Heart right ventricle (tissue), 16 donors: ENCODE results near the gene C17orf107. TPM values are rescaled to one million over a fixed set of nuclear protein-coding genes. Genes with fewer than 3 reads are reported as not detected.
"Not testable (repeated sequence)": the region's sequence is repeated elsewhere in the genome, so short reads cannot be mapped to it uniquely, and the experiment has no call there.

ENCODE experiments used
- ATAC-seq, 8 donors: fragments of 200-7000 bp; cut with Tn5 transposase; one replicate each; pipeline ENCODE4 v1.9.1; 2020; ENCODE audit warnings: mild to moderate bottlenecking in 8 of 8, moderate library complexity in 8 of 8, moderate number of reproducible peaks in 1 of 8
- DNase-seq, 2 donors: peaks; one replicate each; pipeline ENCODE4 v3.0.0-alpha.2; 2020
- H3K27ac ChIP-seq, 10 donors: fragments of 200-600 bp; sonication (generic) in 2 of 10; one replicate each; pipeline versions ENCODE4 v1.5.0 to v1.8.0; 2020 to 2022; ENCODE audit warnings: mild to moderate bottlenecking in 3 of 10
- H3K27me3 ChIP-seq, 7 donors: fragments of 200-600 bp; one replicate each; pipeline ENCODE4 v1.8.0; 2021 to 2022; ENCODE audit warnings: mild to moderate bottlenecking in 2 of 7
- H3K36me3 ChIP-seq, 9 donors: fragments of 200-600 bp; sonication (generic) in 1 of 9; one replicate each; pipeline versions ENCODE4 v1.5.0 to v1.8.0; 2020 to 2022; ENCODE audit warnings: mild to moderate bottlenecking in 2 of 9
- H3K4me1 ChIP-seq, 9 donors: fragments of 200-600 bp; sonication (generic) in 1 of 9; one replicate each; pipeline versions ENCODE4 v1.5.0 to v1.8.0; 2020 to 2022; ENCODE audit warnings: mild to moderate bottlenecking in 4 of 9
- H3K4me3 ChIP-seq, 10 donors: fragments of 200-600 bp; sonication (generic) in 2 of 10; one replicate each; pipeline versions ENCODE4 v1.5.0 to v1.8.0; 2020 to 2022; ENCODE audit warnings: mild to moderate bottlenecking in 7 of 10, moderate library complexity in 2 of 10
- H3K9me3 ChIP-seq, 11 donors: fragments of 200-600 bp in 10 of 11; sonication (generic) in 2 of 11; one replicate each; pipeline versions ENCODE4 v1.5.0 to v1.8.0; 2013 to 2022; ENCODE audit warnings: mild to moderate bottlenecking in 2 of 11, control low read depth in 1 of 11, moderate library complexity in 1 of 11
- CTCF ChIP-seq, 9 donors: fragments of 200-600 bp; sonication (generic) in 2 of 9; IDR thresholded peaks; one replicate each; pipeline versions ENCODE4 v1.5.0 to v1.8.0; 2021 to 2022; ENCODE audit warnings: antibody characterized with exemption in 9 of 9, mild to moderate bottlenecking in 5 of 9, moderate library complexity in 1 of 9
- WGBS, 2 donors: extraction: QIAGEN DNeasy Blood & Tissue Kit; methylation state at CpG; one replicate each; pipeline ENCODE4 v1.1.7; 2013; ENCODE audit warnings: inconsistent platforms in 1 of 2; 5-methylcytosine and 5-hydroxymethylcytosine counted together
- intact Hi-C, 10 donors: fragments of 100-400 bp; cut with DNase I; formaldehyde crosslinking; loops; one replicate each; pipeline versions ENCODE4 v1.11.1 to v1.14.2; 2022
- polyA plus RNA-seq, 2 donors: library from polyadenylated mRNA; stranded (reverse); fragments of 200-250 nt; gene quantifications; one replicate each; pipeline ENCODE4 v1.2.3, GENCODE V29; 2013
- total RNA-seq, 10 donors: library from RNA; stranded (reverse); fragmentation: NEBNext Ultra II Directional in 3 of 10; extraction: Animal tissue kit (Norgen Biotek cat#: 25700) in 3 of 10; gene quantifications; one replicate each; pipeline versions ENCODE4 v1.2.1 to v1.2.4, GENCODE V29; 2021 to 2023
- donor health status: Arrhythmogenic right ventricular cardiomyopathy.
- donor health status: ischemic (EF 13 %, LVEDD 7.1; RV severe dilation, severe dysfunction).
- donor health status: healthy with polysubstance abuse.
- donor health status: DM: no; HTN: yes; CAD: no.
- donor health status: DM: no; HTN: no; CAD: no.
- donor health status: ischemic (EF 25% LVEDD 6.9; RV normal size, moderate dysfunction).
- donor health status: ischemic (EF 25% LVEDD 5.7; RV mildly dilated, moderate dysfunction).
- donor health status: healthy.
- donor health status: DM: yes; HTN: yes; CAD: no.
- donor health status: Ischemic cardiomyopathy.
- donor health status: ischemic (EF 35%, LVEDD 5.7; RV mildly dilated, moderate dysfunction).
- donor health status: nonischemic (EF 11% LVEDD 7.7; RV severe dilation, severe dysfunction).
- donor health status: DM: yes; HTN: yes; CAD: no.
- donor health status: PGD.
- donor health status: ischemic (EF 29% LVEDD 5.4; RV normal size, mild dysfunction).
- donor health status: nonischemic (EF 23%, LVEDD 6.1; RV moderate dilation, normal function).

The C17orf107 gene
- total and polyA plus RNA-seq, 12 donors: 0.28 to 0.86 (median 0.44) TPM; not detected in 1

- no peaks in the 10 kb centered on the region for H3K27me3 ChIP-seq
- H3K4me3 ChIP-seq: no peak overlapping the region
- H3K36me3 ChIP-seq: no peaks in the 10 kb centered on the region
- DNase-seq: no peak
- H3K9me3 ChIP-seq: no peaks in the 10 kb centered on the region
- H3K4me1 ChIP-seq: peaks cover 0 to 11% (median 0%) of the 10 kb centered on the region in 9 donors
- intact Hi-C loops: loop anchor here in 2 of 10 donors (10.0 kb wide), 2 partner anchors 65 to 145 kb away; partner anchors contain the start of gene CAMTA2 (in 1 of the 2)
- no peak for ATAC-seq
- 68 to 70% methylated on average over 8 of the region's 8 CpGs for WGBS, 2 donors
- H3K27ac ChIP-seq: no peak overlapping the region
- TF ChIP-seq CTCF (IDR thresholded peaks at IDR 0.05): no peak
These were observed 20.2 kb downstream of the C17orf107 start for GRCh38 chr17:4919511-4920047.

- WGBS, 2 donors: 88 to 90% methylated on average over 10 of the region's 10 CpGs
- no peak overlapping the region for H3K27ac ChIP-seq
- ATAC-seq (peak in 1 of 8 donors; percentile 56), DNase-seq (no peak)
- intact Hi-C loops: no loop called here
- no peaks in the 10 kb centered on the region for H3K36me3 ChIP-seq
- peaks cover 0 to 11% (median 0%) of the 10 kb centered on the region in 9 donors for H3K4me1 ChIP-seq
- H3K9me3 ChIP-seq: no peaks in the 10 kb centered on the region
- H3K27me3 ChIP-seq: no peaks in the 10 kb centered on the region
- TF ChIP-seq CTCF (IDR thresholded peaks at IDR 0.05): no peak
- H3K4me3 ChIP-seq: no peak overlapping the region
These were observed 21.2 kb downstream of the C17orf107 start for GRCh38 chr17:4920351-4921048.

GRCh38 chr17:4921320-4921719, 22.0 kb downstream of the C17orf107 start:
- no peak for ATAC-seq
- peaks cover 0 to 11% (median 0%) of the 10 kb centered on the region in 9 donors for H3K4me1 ChIP-seq
- TF ChIP-seq CTCF (IDR thresholded peaks at IDR 0.05): no peak
- no peaks in the 10 kb centered on the region for H3K27me3 ChIP-seq
- H3K36me3 ChIP-seq: no peaks in the 10 kb centered on the region
- intact Hi-C loops: no loop called here
- WGBS, 2 donors: 96 to 97% methylated on average over 4 of the region's 4 CpGs
- H3K27ac ChIP-seq: no peak overlapping the region
- H3K4me3 ChIP-seq: no peak overlapping the region
- H3K9me3 ChIP-seq: no peaks in the 10 kb centered on the region
- no peak for DNase-seq

GRCh38 chr17:4926577-4927335, 27.4 kb downstream of the C17orf107 start:
- H3K9me3 ChIP-seq, ATAC-seq, DNase-seq, H3K27me3 ChIP-seq, H3K4me1 ChIP-seq, H3K36me3 ChIP-seq, intact Hi-C loops, H3K27ac ChIP-seq, H3K4me3 ChIP-seq: not testable (repeated sequence)
- 86 to 90% methylated on average over 24 of the region's 24 CpGs for WGBS, 2 donors
